ENCODE results near the gene PLCD3. TPM values are rescaled to one million over a fixed set of nuclear protein-coding genes. Genes with fewer than 3 reads are reported as not detected.

PLCD3 gene
- total and polyA plus RNA-seq, 11 donors: 92.8 to 207 (median 114) TPM

- WGBS, 4 donors: 87 to 92% (median 90%) methylated on average over 9 to 19 of the region's 19 CpGs
- ATAC-seq: no peak
- Histone ChIP-seq H3K27ac (peak overlapping the region in 1 of 12 donors; percentile 30), H3K9me3 (no peaks in the 10 kb centered on the region), H3K27me3 (no peaks in the 10 kb centered on the region), H3K4me1 (peaks cover 0 to 33% (median 21%) of the 10 kb centered on the region in 12 donors), H3K36me3 (peaks cover 0 to 55% (median 20%) of the 10 kb centered on the region in 9 donors), H3K4me3 (no peak overlapping the region)
- TF ChIP-seq POLR2A (IDR thresholded peaks at IDR 0.05) (no peak), CTCF (IDR thresholded peaks at IDR 0.05) (no peak)
- intact Hi-C loops (cut with DNase I): loop anchor here in 1 of 10 donors (5.0 kb wide), 1 partner anchor 62 kb away; the partner anchor contains the start of gene DCAKD
- DNase-seq: no peak
These were observed 18.0 kb downstream of the PLCD3 start for GRCh38 chr17:45114117-45114932.

DNA sequence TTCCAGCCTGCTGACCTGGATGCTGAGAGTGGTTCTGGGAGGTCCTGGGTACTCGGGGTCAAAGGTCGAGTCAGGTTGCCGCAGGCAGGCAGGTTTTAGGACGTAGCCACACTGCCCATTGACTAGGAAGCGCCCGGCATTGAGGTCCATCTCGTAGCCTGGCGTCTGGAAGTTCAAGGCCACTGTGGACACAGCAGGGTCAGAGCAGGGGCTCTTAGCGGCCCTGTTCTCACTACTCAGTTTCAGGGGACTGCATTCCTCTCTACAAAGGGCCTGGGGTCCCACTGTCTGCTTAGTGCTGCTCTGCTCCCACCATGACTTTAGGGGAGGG is 18.9 kb downstream of the PLCD3 start:
- DNase-seq: no peak
- WGBS, 4 donors: 83 to 91% (median 90%) methylated on average over 2 to 9 of the region's 9 CpGs
- no peak for ATAC-seq
- peak overlapping the region in 2 of 12 donors; percentile 24 to 87 for H3K27ac ChIP-seq
- H3K27me3 ChIP-seq: no peaks in the 10 kb centered on the region
- peaks cover 0 to 56% (median 13%) of the 10 kb centered on the region in 9 donors for H3K36me3 ChIP-seq
- H3K4me3 ChIP-seq: no peak overlapping the region
- H3K9me3 ChIP-seq: no peaks in the 10 kb centered on the region
- intact Hi-C loops (cut with DNase I): loop anchor here in 1 of 10 donors (5.0 kb wide), 1 partner anchor 61 kb away; the partner anchor contains the start of gene DCAKD
- peaks cover 0 to 42% (median 28%) of the 10 kb centered on the region in 12 donors for H3K4me1 ChIP-seq
- TF ChIP-seq CTCF (IDR thresholded peaks at IDR 0.05) (no peak), POLR2A (IDR thresholded peaks at IDR 0.05) (no peak)

GRCh38 chr17:45112559-45113423 is 19.5 kb downstream of the PLCD3 start:
- no peak for TF ChIP-seq POLR2A (IDR thresholded peaks at IDR 0.05)
- TF ChIP-seq CTCF (IDR thresholded peaks at IDR 0.05): no peak
- H3K4me3 ChIP-seq: no peak overlapping the region
- H3K4me1 ChIP-seq: peaks cover 0 to 48% (median 28%) of the 10 kb centered on the region in 12 donors
- 91 to 95% (median 95%) methylated on average over 16 to 23 of the region's 23 CpGs for WGBS, 4 donors
- ATAC-seq: no peak
- H3K36me3 ChIP-seq: peaks cover 0 to 56% (median 15%) of the 10 kb centered on the region in 9 donors
- H3K9me3 ChIP-seq: no peaks in the 10 kb centered on the region
- intact Hi-C loops (cut with DNase I): loop anchor here in 1 of 10 donors (5.0 kb wide), 1 partner anchor 60 kb away; the partner anchor contains the start of gene DCAKD
- H3K27ac ChIP-seq: peak overlapping the region in 11 of 12 donors; percentile 10 to 95 (median 88)
- H3K27me3 ChIP-seq: no peaks in the 10 kb centered on the region
- DNase-seq: no peak
